Fibroblast of the conjunctiva (primary cell): ENCODE results near the gene FAM168A.

Experiments used
- DNase-seq: peaks from one replicate; pipeline ENCODE4 v3.0.0-alpha.2; 2010; ENCODE audit warnings: low read depth

Gene FAM168A

DNA sequence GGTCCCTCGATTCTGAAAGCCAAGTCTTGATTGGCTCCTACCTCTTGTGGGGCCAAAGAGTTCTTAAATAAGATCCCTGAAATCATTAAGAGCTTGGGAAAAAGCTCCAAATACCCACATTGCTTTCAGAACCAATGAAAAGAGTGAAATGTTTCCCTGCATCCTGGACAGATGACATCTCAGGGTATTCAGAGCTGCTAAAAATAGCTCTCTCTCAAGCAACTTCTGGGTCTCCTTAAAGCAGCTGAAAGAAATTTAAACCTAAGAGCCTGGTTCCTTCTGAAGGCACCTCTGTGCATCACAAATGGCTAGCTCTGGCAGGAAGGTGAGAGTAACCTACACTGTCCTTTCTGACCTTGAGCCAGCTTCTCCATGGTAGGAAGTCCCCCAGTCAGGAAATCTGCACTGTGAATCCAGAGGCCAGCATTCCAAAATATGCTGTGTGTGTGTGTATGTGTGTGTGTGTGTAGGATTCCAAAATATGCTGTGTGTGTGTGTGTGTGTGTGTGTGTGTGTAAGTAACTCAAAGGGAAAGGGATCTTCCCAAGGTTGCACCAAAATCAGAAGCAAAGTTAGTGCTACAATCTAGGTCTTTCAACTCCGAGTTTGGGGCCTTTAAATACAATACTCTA, 171.6 kb downstream of the FAM168A start:
- no peak for DNase-seq

GRCh38 chr11:73425108-73425507, 172.8 kb downstream of the FAM168A start:
- DNase-seq: no peak

- DNase-seq: no peak
Measured at GRCh38 chr11:73423506-73423905, 174.4 kb downstream of the FAM168A start.

GRCh38 chr11:73422886-73423285, 175.0 kb downstream of the FAM168A start:
- DNase-seq: no peak

DNA sequence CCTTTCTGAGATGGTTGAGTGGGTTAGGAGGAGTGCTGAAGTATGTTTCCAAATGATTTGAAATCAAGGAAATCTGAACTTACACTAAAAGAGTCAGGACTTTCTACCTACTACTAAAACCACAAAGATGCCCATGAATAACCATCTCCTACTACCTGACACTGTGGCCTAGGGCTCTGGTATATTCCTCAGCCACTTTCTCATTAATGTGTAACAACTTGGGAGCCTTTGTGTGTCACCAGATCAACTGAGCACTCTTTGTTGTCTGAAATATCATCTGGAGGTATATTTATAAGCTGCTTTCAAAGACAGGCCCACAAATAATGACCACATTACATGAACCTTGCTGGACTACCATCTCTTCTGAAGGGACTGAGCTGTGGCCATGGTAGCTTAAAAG, 177.8 kb downstream of the FAM168A start:
- DNase-seq: no peak

GRCh38 chr11:73416786-73417185, 181.1 kb downstream of the FAM168A start:
- DNase-seq: no peak

- DNase-seq: peak; percentile 21
Measured at GRCh38 chr11:73415854-73416615, 181.9 kb downstream of the FAM168A start.

GRCh38 chr11:73414977-73415651, 182.8 kb downstream of the FAM168A start:
- DNase-seq: peak; percentile 18

DNA sequence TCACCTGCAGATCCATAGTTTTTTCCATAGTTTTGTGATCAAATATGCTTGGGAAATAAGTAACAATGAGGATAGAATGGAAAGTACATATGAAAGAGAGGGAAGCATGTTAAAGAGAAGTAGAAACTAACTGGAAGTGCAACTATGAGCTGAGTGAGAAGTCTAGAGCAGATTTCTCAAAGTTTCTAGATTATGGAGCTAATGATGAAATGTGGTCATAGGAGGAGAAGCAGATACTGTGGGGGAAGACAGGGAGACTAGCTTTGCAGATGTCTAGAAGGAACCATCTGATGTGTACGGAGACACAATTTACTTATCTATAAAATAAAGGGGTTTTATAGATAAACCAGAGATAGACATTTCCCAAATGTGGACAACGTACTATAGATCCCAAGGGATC, 184.7 kb downstream of the FAM168A start:
- no peak for DNase-seq

GRCh38 chr11:73412308-73412707, 185.6 kb downstream of the FAM168A start:
- DNase-seq: no peak

- DNase-seq: no peak
Measured at GRCh38 chr11:73411031-73411430, 186.9 kb downstream of the FAM168A start.

GRCh38 chr11:73410627-73411026, 187.3 kb downstream of the FAM168A start:
- no peak for DNase-seq

- no peak for DNase-seq
Measured at GRCh38 chr11:73409431-73409830, 188.5 kb downstream of the FAM168A start.

DNA sequence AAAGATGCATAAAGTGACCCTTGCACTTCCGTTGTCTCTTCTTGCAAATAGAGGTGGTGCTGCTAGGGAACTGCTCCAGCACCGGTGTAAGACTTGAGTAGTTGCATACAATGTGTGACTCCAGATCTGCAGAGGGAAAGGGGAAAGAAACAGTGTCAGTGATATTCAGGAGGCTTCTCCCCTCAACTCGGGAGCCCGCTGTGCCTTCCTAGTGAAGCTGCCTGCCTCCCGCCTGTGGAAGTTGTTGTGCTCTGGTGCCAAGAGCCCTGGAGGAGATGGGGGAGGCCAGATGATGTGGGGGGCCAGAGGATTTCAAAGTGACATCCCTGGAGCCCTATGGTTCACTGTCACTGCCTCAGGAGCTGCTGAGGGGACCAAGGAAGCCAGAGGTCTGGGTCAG, 191.3 kb downstream of the FAM168A start:
- DNase-seq: no peak

- no peak for DNase-seq
Measured at GRCh38 chr11:73406131-73406530, 191.8 kb downstream of the FAM168A start.

GRCh38 chr11:73405146-73405510, 192.8 kb downstream of the FAM168A start:
- DNase-seq: no peak

GRCh38 chr11:73404506-73405145, 193.3 kb downstream of the FAM168A start:
- no peak for DNase-seq

DNA sequence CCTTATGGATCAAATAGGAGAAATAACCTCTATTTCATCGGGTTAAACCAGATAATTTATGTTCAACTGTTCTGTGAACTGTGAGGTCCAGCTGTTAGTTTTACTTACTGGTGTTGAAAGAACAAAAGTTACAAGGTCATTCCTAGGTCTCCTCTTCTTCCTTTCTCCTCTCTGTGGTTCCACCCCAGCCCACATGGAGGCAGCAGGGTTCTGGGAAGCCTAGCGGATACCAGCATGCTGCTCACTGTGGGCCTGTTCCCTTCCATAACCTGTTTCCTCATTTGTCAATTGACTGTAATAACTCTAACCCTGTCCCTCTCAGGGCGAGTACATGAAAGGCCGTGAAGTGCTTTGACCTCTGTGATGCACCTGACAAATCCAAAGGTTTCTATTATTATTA, 193.9 kb downstream of the FAM168A start:
- no peak for DNase-seq

DNA sequence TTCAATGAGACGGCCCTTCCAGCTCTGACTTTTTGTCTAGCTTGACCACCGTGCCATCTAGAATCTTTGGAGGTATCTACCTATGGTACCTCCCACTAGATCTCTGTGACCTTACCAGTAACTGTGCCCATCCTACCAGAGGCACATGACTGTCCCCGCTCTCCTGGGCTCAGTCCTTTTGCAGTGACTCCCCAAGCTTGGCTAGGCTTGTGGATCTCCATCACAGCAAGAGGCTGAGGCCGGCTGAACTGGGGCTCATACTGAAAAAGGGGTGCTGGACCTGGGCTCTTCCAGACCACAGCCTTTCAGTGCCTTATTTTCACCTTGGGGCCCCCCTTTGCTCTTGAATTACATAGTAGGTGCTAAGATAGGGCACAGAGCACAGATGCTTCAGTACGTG, 194.4 kb downstream of the FAM168A start:
- DNase-seq: no peak

DNA sequence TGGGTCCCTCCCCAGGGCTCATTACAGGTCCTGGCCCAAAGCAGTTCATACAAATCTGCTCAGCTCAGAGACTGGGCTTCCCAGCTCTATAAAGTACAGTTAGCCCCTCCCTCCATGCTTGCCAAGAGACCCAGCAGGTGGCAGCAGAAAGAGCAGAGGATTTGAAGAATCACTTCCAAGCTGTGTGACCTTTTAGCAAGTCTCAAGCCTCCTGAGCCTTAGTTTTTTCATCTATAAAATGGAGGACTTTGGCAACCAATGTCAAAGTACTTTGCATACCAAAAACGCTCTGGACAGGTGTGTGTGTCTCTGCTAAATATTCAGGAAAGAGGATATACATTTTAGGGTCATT, 195.1 kb downstream of the FAM168A start:
- DNase-seq: no peak

GRCh38 chr11:73401924-73402833, 195.7 kb downstream of the FAM168A start:
- DNase-seq: no peak
